Activated CD4-positive, alpha-beta T cell treated with anti-CD3 and anti-CD28 coated beads for 1 hour (primary cell): Measurements from ENCODE around the gene ATP6V1B1.

Source experiments
- DNase-seq: peaks from one replicate; pipeline ENCODE4 v3.0.0-alpha.2; 2020

Gene ATP6V1B1

GRCh38 chr2:70930371-70931329 lies 5.0 kb upstream of the ATP6V1B1 start:
- DNase-seq: no peak

GRCh38 chr2:70931376-70932000 lies 4.2 kb upstream of the ATP6V1B1 start:
- DNase-seq: no peak

DNA sequence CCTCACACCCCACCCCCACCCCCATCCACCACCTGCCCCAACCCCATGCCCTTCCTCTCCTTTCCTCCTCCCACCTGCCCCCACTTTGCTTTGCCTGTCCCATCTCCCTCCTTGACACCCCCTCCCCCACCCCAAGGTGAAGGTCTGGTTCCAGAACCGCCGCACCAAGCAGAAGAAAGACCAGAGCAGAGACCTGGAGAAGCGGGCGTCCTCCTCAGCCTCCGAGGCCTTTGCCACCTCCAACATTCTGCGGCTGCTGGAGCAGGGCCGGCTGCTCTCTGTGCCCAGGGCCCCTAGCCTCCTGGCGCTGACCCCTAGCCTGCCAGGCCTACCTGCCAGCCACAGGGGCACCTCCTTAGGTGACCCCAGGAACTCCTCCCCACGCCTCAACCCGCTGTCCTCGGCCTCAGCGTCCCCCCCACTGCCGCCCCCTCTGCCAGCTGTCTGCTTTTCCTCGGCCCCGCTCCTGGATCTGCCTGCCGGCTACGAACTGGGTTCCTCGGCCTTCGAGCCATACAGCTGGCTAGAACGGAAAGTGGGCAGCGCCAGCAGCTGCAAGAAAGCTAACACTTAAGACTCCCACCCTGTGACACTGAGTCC lies 3.0 kb upstream of the ATP6V1B1 start:
- no peak for DNase-seq

- DNase-seq: no peak
These were observed 719 bp upstream of the ATP6V1B1 start for GRCh38 chr2:70934981-70935380.

DNA sequence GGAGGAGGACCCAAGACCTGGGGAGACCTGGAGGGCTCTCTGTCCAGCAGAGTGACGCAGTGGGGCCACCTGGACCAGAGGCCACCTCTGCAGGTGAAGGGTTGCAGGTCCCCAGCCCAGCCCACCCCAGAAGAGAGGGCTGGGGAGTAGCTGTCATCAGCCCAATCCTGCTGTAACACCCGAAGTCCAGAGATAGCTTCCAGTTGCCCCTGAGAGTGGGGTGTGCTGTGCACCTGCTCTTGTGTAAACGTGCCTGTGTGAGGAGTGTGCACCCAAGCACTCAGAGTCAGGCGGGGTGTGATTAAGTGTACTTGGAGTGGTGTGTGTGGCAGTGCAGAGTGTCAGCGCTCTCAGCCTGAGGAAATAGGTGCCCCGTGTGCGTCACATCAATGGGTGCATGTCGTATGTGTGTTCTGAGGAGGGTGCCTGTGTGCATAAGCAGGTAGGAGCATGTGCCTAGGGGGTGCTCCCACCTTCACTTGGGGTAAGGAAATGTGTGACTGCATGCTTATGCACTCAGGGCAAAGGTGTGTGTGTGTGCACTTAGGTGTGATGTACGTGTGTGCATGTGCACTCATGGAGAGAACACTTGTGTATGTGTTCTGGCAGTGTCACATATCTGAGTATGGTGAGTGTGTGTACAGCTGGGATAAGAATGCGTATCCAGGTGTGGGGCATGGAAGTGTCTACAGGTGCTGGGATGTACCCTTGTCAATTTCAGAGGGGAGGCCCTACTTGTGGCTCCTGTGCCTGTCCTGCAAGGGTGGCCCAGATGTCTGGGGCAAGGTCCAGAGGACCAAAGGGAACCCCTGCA lies 672 bp downstream of the ATP6V1B1 start:
- DNase-seq: no peak

- no peak for DNase-seq
These were observed 1.5 kb downstream of the ATP6V1B1 start for GRCh38 chr2:70936979-70937811.

- DNase-seq: no peak
These were observed 2.3 kb downstream of the ATP6V1B1 start for GRCh38 chr2:70937866-70938585.

DNA sequence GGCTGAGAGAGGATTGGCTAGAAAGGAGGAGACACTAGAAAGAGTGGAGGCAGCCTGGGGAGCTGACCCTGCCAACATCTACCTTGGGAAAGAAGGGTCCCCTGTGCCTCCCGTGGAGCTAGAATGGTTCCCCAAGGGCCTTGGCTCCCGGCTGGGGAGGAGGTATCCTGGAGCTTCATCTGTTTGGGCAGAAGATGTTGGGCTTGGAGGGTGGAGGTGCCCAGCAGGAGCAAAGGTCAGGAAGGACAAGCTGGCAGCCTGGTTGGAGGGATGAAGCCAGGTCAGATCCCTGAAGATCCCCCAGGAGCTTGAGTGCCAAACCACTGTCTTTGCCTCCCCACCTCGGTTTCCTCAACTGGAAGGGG lies 2.9 kb downstream of the ATP6V1B1 start:
- DNase-seq: no peak

- no peak for DNase-seq
These were observed 3.5 kb downstream of the ATP6V1B1 start for GRCh38 chr2:70939001-70939838.

DNA sequence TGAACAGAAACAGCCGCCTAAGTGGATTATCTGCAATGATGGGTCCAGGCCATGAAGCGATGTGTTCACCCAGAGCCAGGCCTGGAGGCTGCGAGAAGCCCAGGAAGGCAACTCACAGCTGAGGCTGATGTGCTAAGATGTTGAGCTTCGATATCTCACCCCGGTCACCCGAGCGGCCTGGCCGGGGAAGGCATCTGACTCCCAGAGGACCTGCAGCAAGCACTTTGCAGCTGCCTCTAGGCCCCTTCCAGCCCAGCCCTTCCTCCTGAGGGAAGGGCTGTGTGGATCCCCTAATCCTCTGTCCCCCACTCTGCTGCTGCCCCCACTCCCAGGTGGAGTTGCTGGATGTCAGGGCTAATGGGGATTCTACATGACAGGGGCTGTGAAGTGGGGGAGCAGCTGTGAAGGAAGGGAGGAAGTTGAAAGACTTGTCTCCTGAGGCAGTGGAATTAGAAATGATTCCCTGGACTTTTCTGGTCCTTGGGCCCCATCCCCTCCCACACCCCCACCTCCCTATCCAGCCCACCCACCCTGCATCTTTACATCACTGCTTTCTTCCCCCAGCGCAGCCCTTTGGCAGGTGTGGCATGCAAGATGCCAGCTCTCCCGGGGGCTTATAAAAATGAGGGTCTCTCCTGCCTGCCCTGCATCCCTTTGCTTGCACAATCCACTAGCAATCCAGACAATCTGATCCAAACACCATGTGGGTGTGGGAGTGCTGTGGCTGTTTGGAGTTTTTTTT lies 4.3 kb downstream of the ATP6V1B1 start:
- DNase-seq: no peak

DNA sequence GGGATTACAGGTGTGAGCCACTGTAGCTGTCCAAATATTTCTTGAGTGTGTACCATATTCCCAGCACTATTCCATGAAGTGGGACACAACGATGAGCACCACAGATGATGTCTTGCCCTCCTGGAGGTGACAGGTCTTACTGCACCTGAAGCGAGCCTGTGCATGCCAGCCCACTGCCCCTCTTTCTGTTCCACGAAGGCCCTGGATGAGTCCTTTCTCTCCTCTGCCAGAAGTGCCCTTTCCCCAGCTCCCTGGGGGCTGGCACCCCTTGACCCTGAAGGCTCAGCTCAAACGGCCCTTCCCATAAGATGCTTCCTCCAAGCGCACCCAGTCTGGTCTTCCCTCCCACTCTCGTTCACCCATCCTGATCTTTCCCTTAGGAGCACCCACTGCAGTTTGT lies 5.5 kb downstream of the ATP6V1B1 start:
- DNase-seq: no peak

GRCh38 chr2:70941701-70942100 lies 6.0 kb downstream of the ATP6V1B1 start:
- DNase-seq: no peak

- DNase-seq: no peak
These were observed 6.9 kb downstream of the ATP6V1B1 start for GRCh38 chr2:70942396-70943204.

DNA sequence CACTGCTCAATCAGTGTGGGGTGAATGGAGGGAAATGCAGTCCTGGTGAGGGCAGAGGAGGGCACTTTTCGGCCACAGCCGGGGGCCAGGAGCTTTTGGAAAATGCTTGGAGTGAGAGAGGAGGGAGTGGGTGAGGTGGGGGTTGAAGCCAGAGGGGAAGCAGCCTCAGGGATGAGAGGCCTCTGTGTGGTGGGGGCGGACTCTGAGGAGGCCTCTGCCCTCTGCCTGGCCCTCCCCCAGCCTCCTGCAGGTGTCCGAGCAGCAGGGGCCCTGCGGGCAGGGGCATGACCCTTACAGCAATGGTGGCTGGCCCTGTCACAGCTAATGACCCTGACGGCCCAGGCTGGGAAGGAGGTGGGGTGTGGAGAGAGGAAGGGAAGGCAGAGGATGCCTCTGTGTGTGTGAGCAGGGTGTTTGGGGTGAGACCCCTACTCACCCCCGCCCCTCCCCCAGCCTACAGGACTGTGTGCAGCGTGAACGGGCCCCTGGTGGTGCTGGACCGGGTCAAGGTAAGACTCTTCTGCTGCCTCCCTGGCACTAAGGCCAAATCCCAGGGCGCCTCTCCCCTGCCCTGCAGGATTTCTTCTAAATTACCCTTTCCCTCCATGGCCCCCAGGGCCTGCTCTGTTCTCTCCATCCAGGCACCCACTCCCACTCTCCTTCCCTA lies 7.6 kb downstream of the ATP6V1B1 start:
- no peak for DNase-seq

GRCh38 chr2:70944111-70944690 lies 8.5 kb downstream of the ATP6V1B1 start:
- DNase-seq: no peak

DNA sequence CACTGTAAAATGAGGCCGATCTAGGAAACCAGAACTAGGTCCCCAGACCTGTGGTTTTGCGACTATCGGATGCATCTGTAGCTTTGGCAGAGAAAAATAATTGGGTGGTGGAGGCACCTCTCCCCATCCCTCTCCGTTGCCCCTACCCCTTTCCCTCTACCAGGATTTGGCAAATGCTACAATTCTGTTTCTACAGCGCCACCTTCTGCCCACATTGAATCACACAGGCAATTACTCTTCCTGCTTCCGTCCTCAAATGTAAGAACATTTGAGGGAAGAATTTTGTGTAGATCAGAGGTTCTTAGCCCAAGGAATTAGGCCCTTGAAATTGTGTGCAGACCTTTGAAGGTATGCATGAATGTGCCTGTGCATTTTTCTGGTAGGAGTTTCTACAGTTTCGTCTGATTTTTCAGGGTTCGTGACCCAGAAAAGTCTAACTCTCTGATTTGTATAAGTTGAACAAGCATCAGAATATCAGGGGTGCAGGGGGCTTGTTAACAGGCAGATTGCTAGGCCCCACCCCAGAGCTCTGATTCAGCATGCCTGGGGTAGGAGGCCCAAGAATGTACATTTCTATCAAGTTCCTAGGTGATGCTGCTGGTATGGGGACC lies 11.2 kb downstream of the ATP6V1B1 start:
- no peak for DNase-seq

- no peak for DNase-seq
These were observed 12.0 kb downstream of the ATP6V1B1 start for GRCh38 chr2:70947556-70948184.
